SU-DHL-6 (cell line): Measurements from ENCODE around the gene BAK1.
"Not testable (repeated sequence)": the region's sequence is repeated elsewhere in the genome, so short reads cannot be mapped to it uniquely, and the experiment has no call there.

Source experiments
- CTCF ChIP-seq: fragments of 200-600 bp; sonication (generic); IDR thresholded peaks from one replicate; pipeline ENCODE4 v1.5.1; 2017; ENCODE audit warnings: antibody characterized with exemption, mild to moderate bottlenecking, low read length, moderate library complexity; ENCODE audit not compliant: insufficient read depth, poor library complexity, severe bottlenecking
- EZH2phosphoT487 ChIP-seq: fragments of 200-600 bp; sonication (generic), shearing (Covaris generic); conservative IDR thresholded peaks from 2 replicates; pipeline ENCODE4 v1.6.1; 2018; ENCODE audit warnings: mild to moderate bottlenecking, antibody characterized with exemption, low read length, moderate library complexity, mixed read lengths

DNA sequence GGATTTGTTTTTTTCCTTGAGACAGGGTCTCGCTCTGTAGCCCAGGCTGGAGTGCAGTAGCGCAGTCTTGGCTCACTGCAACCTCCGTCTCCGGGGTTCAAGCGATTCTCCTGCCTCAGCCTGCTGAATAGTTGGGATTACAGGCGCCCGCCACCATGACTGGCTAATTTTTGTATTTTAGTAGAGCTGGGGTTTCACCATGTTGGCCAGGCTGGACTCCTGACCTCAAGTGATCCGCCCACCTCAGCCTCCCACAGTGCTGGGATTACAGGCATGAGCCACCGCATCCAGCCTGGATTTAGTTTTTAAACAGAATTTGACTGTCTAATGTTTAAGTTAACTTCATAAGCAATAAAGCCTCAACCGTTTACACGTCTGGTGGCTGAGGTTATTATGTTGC is 34.8 kb downstream of the BAK1 start:
- not testable (repeated sequence) for TF ChIP-seq CTCF, EZH2phosphoT487
